Gastrocnemius medialis (tissue), 4 donors: Measurements from ENCODE around the gene IL2RA.

ENCODE experiments used
- CTCF ChIP-seq, 5 experiments: fragments of 450-650 bp in 3 of 5; fragments of 200-600 bp in 2 of 5; sonication (generic) in 2 of 5; IDR thresholded peaks in 4 of 5; conservative IDR thresholded peaks in 1 of 5; 1 replicate in 4 of 5; 2 replicates in 1 of 5; pipeline ENCODE4 v1.5.1; 2016 to 2019; ENCODE audit warnings: antibody characterized with exemption in 5 of 5, mild to moderate bottlenecking in 3 of 5, moderate library complexity in 3 of 5
- POLR2A ChIP-seq, 2 donors: fragments of 450-650 bp; IDR thresholded peaks; one replicate each; pipeline ENCODE4 v1.6.1; 2017; ENCODE audit warnings: antibody characterized with exemption in 2 of 2, mild to moderate bottlenecking in 2 of 2, moderate library complexity in 2 of 2

- TF ChIP-seq CTCF (IDR thresholded peaks at IDR 0.05 in 4 of 5, conservative IDR thresholded peaks at IDR 0.05 in 1 of 5) (no peak), POLR2A (IDR thresholded peaks at IDR 0.05) (no peak)
These were observed 28.2 kb downstream of the IL2RA start for GRCh38 chr10:6033954-6034353.
